ENCODE data around the gene SCUBE1. TPM values are rescaled to one million over a fixed set of nuclear protein-coding genes. Genes with fewer than 3 reads are reported as not detected.

The SCUBE1 gene
- total RNA-seq, 1 donor from 2014 or later: 54.7 TPM

GRCh38 chr22:43198936-43199335 lies 144.2 kb downstream of the SCUBE1 start:
- Mint-ChIP-seq H3K36me3 (ENCODE audit: low read depth, unreplicated experiment) (peaks cover 6% of the 10 kb centered on the region), H3K9me3 (ENCODE audit: unreplicated experiment) (no peaks in the 10 kb centered on the region), H3K27ac (ENCODE audit: unreplicated experiment) (no peak overlapping the region), H3K4me3 (ENCODE audit: unreplicated experiment) (peak overlapping the region; percentile 52), H3K27me3 (ENCODE audit: unreplicated experiment) (peaks cover 5% of the 10 kb centered on the region), H3K4me1 (ENCODE audit: unreplicated experiment) (peaks cover 4% of the 10 kb centered on the region)
- no peak for TF ChIP-seq CTCF (IDR thresholded peaks at IDR 0.05; ENCODE audit: unreplicated experiment)
- DNase-seq (ENCODE audit: low spot score): no peak

GRCh38 chr22:43198126-43198525 lies 145.0 kb downstream of the SCUBE1 start:
- Mint-ChIP-seq H3K27me3 (ENCODE audit: unreplicated experiment) (peaks cover 5% of the 10 kb centered on the region), H3K4me1 (ENCODE audit: unreplicated experiment) (peaks cover 4% of the 10 kb centered on the region), H3K27ac (ENCODE audit: unreplicated experiment) (peak overlapping the region; percentile 18), H3K9me3 (ENCODE audit: unreplicated experiment) (no peaks in the 10 kb centered on the region), H3K4me3 (ENCODE audit: unreplicated experiment) (no peak overlapping the region), H3K36me3 (ENCODE audit: low read depth, unreplicated experiment) (peaks cover 6% of the 10 kb centered on the region)
- TF ChIP-seq CTCF (IDR thresholded peaks at IDR 0.05; ENCODE audit: unreplicated experiment): no peak
- DNase-seq (ENCODE audit: low spot score): no peak

GRCh38 chr22:43197271-43197941 lies 145.8 kb downstream of the SCUBE1 start:
- Mint-ChIP-seq H3K9me3 (ENCODE audit: unreplicated experiment) (no peaks in the 10 kb centered on the region), H3K4me3 (ENCODE audit: unreplicated experiment) (no peak overlapping the region), H3K27ac (ENCODE audit: unreplicated experiment) (no peak overlapping the region), H3K27me3 (ENCODE audit: unreplicated experiment) (peaks cover 2% of the 10 kb centered on the region), H3K4me1 (ENCODE audit: unreplicated experiment) (no peaks in the 10 kb centered on the region), H3K36me3 (ENCODE audit: low read depth, unreplicated experiment) (peaks cover 4% of the 10 kb centered on the region)
- DNase-seq (ENCODE audit: low spot score): no peak
- no peak for TF ChIP-seq CTCF (IDR thresholded peaks at IDR 0.05; ENCODE audit: unreplicated experiment)

- H3K4me1 Mint-ChIP-seq (ENCODE audit: unreplicated experiment): peaks cover 4% of the 10 kb centered on the region
- H3K27ac Mint-ChIP-seq (ENCODE audit: unreplicated experiment): no peak overlapping the region
- no peaks in the 10 kb centered on the region for H3K36me3 Mint-ChIP-seq (ENCODE audit: low read depth, unreplicated experiment)
- H3K4me3 Mint-ChIP-seq (ENCODE audit: unreplicated experiment): no peak overlapping the region
- no peak for DNase-seq (ENCODE audit: low spot score)
- H3K9me3 Mint-ChIP-seq (ENCODE audit: unreplicated experiment): no peaks in the 10 kb centered on the region
- peaks cover 4% of the 10 kb centered on the region for H3K27me3 Mint-ChIP-seq (ENCODE audit: unreplicated experiment)
- no peak for TF ChIP-seq CTCF (IDR thresholded peaks at IDR 0.05; ENCODE audit: unreplicated experiment)
These were observed 151.3 kb downstream of the SCUBE1 start for GRCh38 chr22:43191831-43192230.

GRCh38 chr22:43188829-43189545 lies 154.2 kb downstream of the SCUBE1 start:
- no peak for DNase-seq (ENCODE audit: low spot score)
- Mint-ChIP-seq H3K4me1 (ENCODE audit: unreplicated experiment) (peaks cover 8% of the 10 kb centered on the region), H3K9me3 (ENCODE audit: unreplicated experiment) (no peaks in the 10 kb centered on the region)

More at GRCh38 chr22:43188829-43189545, 154.2 kb downstream of the SCUBE1 start:
- no peaks in the 10 kb centered on the region for H3K36me3 Mint-ChIP-seq (ENCODE audit: low read depth, unreplicated experiment)
- peaks cover 4% of the 10 kb centered on the region for H3K27me3 Mint-ChIP-seq (ENCODE audit: unreplicated experiment)
- no peak overlapping the region for H3K4me3 Mint-ChIP-seq (ENCODE audit: unreplicated experiment)
- H3K27ac Mint-ChIP-seq (ENCODE audit: unreplicated experiment): no peak overlapping the region
- no peak for TF ChIP-seq CTCF (IDR thresholded peaks at IDR 0.05; ENCODE audit: unreplicated experiment)

All from endothelial cell (in vitro differentiated cells).